CD14-positive monocyte (primary cell): ENCODE data around the gene SPTBN1. TPM values are rescaled to one million over a fixed set of nuclear protein-coding genes. Genes with fewer than 3 reads are reported as not detected.

Experiments
- DNase-seq, 3 donors: peaks; one replicate each; pipeline ENCODE4 v3.0.0-alpha.2; 2011 to 2022
- H2AFZ ChIP-seq: 2 replicates; pipeline ENCODE4 v1.6.0; 2012; ENCODE audit warnings: mild to moderate bottlenecking, low read depth, low read length, inconsistent platforms; ENCODE audit not compliant: insufficient read depth, poor library complexity, severe bottlenecking
- H3K27ac ChIP-seq, 2 donors: 1 replicate in 1 of 2; 2 replicates in 1 of 2; pipeline ENCODE4 v1.5.1; 2012 to 2013; ENCODE audit warnings: low read length in 2 of 2, control low read depth in 1 of 2, inconsistent platforms in 1 of 2, low read depth in 1 of 2, mild to moderate bottlenecking in 1 of 2
- H3K27me3 ChIP-seq, 2 donors: one replicate each; pipeline versions ENCODE4 v1.6.0 to v1.6.1; 2011 to 2013; ENCODE audit warnings: low read length in 2 of 2; ENCODE audit not compliant: control insufficient read depth in 2 of 2, insufficient read depth in 2 of 2
- H3K36me3 ChIP-seq, 2 donors: replicated peaks in 1 of 2; 1 replicate in 1 of 2; 2 replicates in 1 of 2; pipeline versions ENCODE4 v1.5.1 to v1.6.1; 2012 to 2013; ENCODE audit warnings: low read length in 2 of 2, control low read depth in 1 of 2, inconsistent platforms in 1 of 2, mild to moderate bottlenecking in 1 of 2; ENCODE audit not compliant: insufficient read depth in 2 of 2, control insufficient read depth in 1 of 2
- H3K4me1 ChIP-seq, 2 donors: 1 replicate in 1 of 2; 2 replicates in 1 of 2; pipeline versions ENCODE4 v1.5.1 to v1.6.1; 2012 to 2013; ENCODE audit warnings: low read length in 2 of 2, control low read depth in 1 of 2, inconsistent platforms in 1 of 2, mild to moderate bottlenecking in 1 of 2, moderate library complexity in 1 of 2; ENCODE audit not compliant: insufficient read depth in 2 of 2, control insufficient read depth in 1 of 2
- H3K4me2 ChIP-seq: replicated peaks from 2 replicates; pipeline ENCODE3; 2012; ENCODE audit warnings: low read length, moderate library complexity, mild to moderate bottlenecking; ENCODE audit not compliant: poor library complexity, severe bottlenecking; ENCODE audit errors: extremely low read depth
- H3K4me3 ChIP-seq, 3 experiments: fragments of 200-600 bp in 1 of 3; sonication (generic) in 1 of 3; replicated peaks in 1 of 3; 1 replicate in 2 of 3; 2 replicates in 1 of 3; pipeline ENCODE4 v1.5.1; 2011 to 2013; ENCODE audit warnings: low read length in 3 of 3, mild to moderate bottlenecking in 3 of 3, control low read depth in 2 of 3, low read depth in 2 of 3, inconsistent platforms in 1 of 3, moderate library complexity in 1 of 3
- H3K79me2 ChIP-seq: 2 replicates; pipeline ENCODE4 v1.6.0; 2012; ENCODE audit warnings: mild to moderate bottlenecking, control low read depth, inconsistent platforms, low read length, moderate library complexity; ENCODE audit not compliant: insufficient read depth
- H3K9ac ChIP-seq: 2 replicates; pipeline ENCODE4 v1.6.0; 2017; ENCODE audit warnings: low read length, mild to moderate bottlenecking; ENCODE audit not compliant: insufficient read depth, poor library complexity, severe bottlenecking
- H3K9me3 ChIP-seq, 2 donors: replicated peaks in 1 of 2; 1 replicate in 1 of 2; 2 replicates in 1 of 2; pipeline versions ENCODE4 v1.5.1 to v1.6.1; 2012 to 2013; ENCODE audit warnings: low read length in 2 of 2, control low read depth in 1 of 2; ENCODE audit not compliant: control insufficient read depth in 1 of 2, insufficient read depth in 1 of 2
- H4K20me1 ChIP-seq: 2 replicates; pipeline ENCODE4 v1.6.0; 2012; ENCODE audit warnings: mild to moderate bottlenecking, low read length, control low read depth, moderate library complexity; ENCODE audit not compliant: insufficient read depth
- H3K27ac Mint-ChIP-seq, 7 donors: one replicate each; pipeline ENCODE4 v1.8.0; 2020; ENCODE audit warnings: mild to moderate bottlenecking in 7 of 7, mixed read lengths in 7 of 7, moderate library complexity in 6 of 7, inconsistent platforms in 2 of 7
- H3K27me3 Mint-ChIP-seq, 3 donors: one replicate each; pipeline ENCODE4 v1.8.0; 2021 to 2022; ENCODE audit warnings: low read depth in 3 of 3, mild to moderate bottlenecking in 3 of 3, mixed read lengths in 3 of 3, moderate library complexity in 3 of 3, inconsistent platforms in 1 of 3
- H3K36me3 Mint-ChIP-seq, 2 donors: one replicate each; pipeline ENCODE4 v1.8.0; 2020; ENCODE audit warnings: mixed read lengths in 2 of 2, inconsistent platforms in 1 of 2, mild to moderate bottlenecking in 1 of 2
- H3K4me1 Mint-ChIP-seq: one replicate; pipeline ENCODE4 v1.8.0; 2020; ENCODE audit warnings: mild to moderate bottlenecking, mixed read lengths
- H3K4me3 Mint-ChIP-seq, 2 donors: one replicate each; pipeline ENCODE4 v1.8.0; 2020; ENCODE audit warnings: mild to moderate bottlenecking in 2 of 2, mixed read lengths in 2 of 2, moderate library complexity in 1 of 2
- H3K9me3 Mint-ChIP-seq, 7 donors: one replicate each; pipeline ENCODE4 v1.8.0; 2020 to 2022; ENCODE audit warnings: mixed read lengths in 7 of 7, mild to moderate bottlenecking in 6 of 7, moderate library complexity in 6 of 7, inconsistent platforms in 2 of 7
- CTCF ChIP-seq: fragments of 200-600 bp; IDR thresholded peaks from one replicate; pipeline ENCODE4 v1.8.0; 2022; ENCODE audit warnings: antibody characterized with exemption, mild to moderate bottlenecking
- WGBS: methylation state at CpG from one replicate; pipeline ENCODE4 v1.1.5; 2013; ENCODE audit warnings: missing lambda C conversion rate; ENCODE audit not compliant: insufficient coverage; 5-methylcytosine and 5-hydroxymethylcytosine counted together
- intact Hi-C, 2 donors: fragments of 100-400 bp; cut with micrococcal nuclease; formaldehyde crosslinking; loops; one replicate each; pipeline versions ENCODE4 v1.15.0 to v1.15.1; 2023
- polyA plus RNA-seq, 3 donors: library from polyadenylated mRNA; depleted of rRNA in 1 of 3; unstranded in 2 of 3; stranded (reverse) in 1 of 3; fragments of 300-500 nt in 2 of 3; fragments of >200 nt in 1 of 3; fragmentation: Illumina TruSeq in 2 of 3; gene quantifications; 1 replicate in 2 of 3; 2 replicates in 1 of 3; pipeline ENCODE4 v1.2.3, GENCODE V29; 2012 to 2021

The SPTBN1 gene
- polyA plus RNA-seq, 3 donors: 0.79 to 2.8 (median 1.7) TPM

- no peak overlapping the region for H3K4me2 ChIP-seq
Measured at GRCh38 chr2:54699665-54700064, 243.5 kb downstream of the SPTBN1 start.

GRCh38 chr2:54701029-54701428 is 244.9 kb downstream of the SPTBN1 start:
- Mint-ChIP-seq H3K4me3 (no peak overlapping the region), H3K27me3 (peaks cover 0 to 6% (median 1%) of the 10 kb centered on the region in 3 donors), H3K9me3 (peaks cover 0 to 5% (median 3%) of the 10 kb centered on the region in 7 donors), H3K4me1 (no peaks in the 10 kb centered on the region), H3K36me3 (no peaks in the 10 kb centered on the region), H3K27ac (no peak overlapping the region)
- no peaks in the 10 kb centered on the region for H3K4me1 ChIP-seq
- no peak overlapping the region for H3K27ac ChIP-seq
- H3K9me3 ChIP-seq: no peaks in the 10 kb centered on the region
- H4K20me1 ChIP-seq: no peaks in the 10 kb centered on the region
- no peak overlapping the region for H3K9ac ChIP-seq
- no peak for TF ChIP-seq CTCF
- no CpG with 5 or more reads among the region's 2 CpGs for WGBS
- no peak overlapping the region for H2AFZ ChIP-seq
- no peak for DNase-seq
- H3K4me3 ChIP-seq: no peak overlapping the region
- H3K4me2 ChIP-seq: no peak overlapping the region
- H3K36me3 ChIP-seq: no peaks in the 10 kb centered on the region
- intact Hi-C loops: no loop called here
- no peaks in the 10 kb centered on the region for H3K27me3 ChIP-seq
- no peaks in the 10 kb centered on the region for H3K79me2 ChIP-seq

More at GRCh38 chr2:54699665-54700064, 243.5 kb downstream of the SPTBN1 start:
- H3K27me3 Mint-ChIP-seq: peaks cover 0 to 5% (median 0%) of the 10 kb centered on the region in 3 donors
- Histone ChIP-seq H3K9ac (no peak overlapping the region), H3K27me3 (no peaks in the 10 kb centered on the region), H2AFZ (no peak overlapping the region), H3K79me2 (no peaks in the 10 kb centered on the region), H3K4me3 (no peak overlapping the region), H3K36me3 (no peaks in the 10 kb centered on the region), H3K9me3 (no peaks in the 10 kb centered on the region), H4K20me1 (no peaks in the 10 kb centered on the region), H3K4me1 (no peaks in the 10 kb centered on the region), H3K27ac (no peak overlapping the region)
- no peak for DNase-seq
- H3K9me3 Mint-ChIP-seq: peaks cover 0 to 5% (median 3%) of the 10 kb centered on the region in 7 donors
- no peak overlapping the region for H3K4me3 Mint-ChIP-seq
- H3K27ac Mint-ChIP-seq: no peak overlapping the region
- WGBS: no CpG with 5 or more reads among the region's 2 CpGs
- no peaks in the 10 kb centered on the region for H3K36me3 Mint-ChIP-seq
- intact Hi-C loops: no loop called here
- H3K4me1 Mint-ChIP-seq: no peaks in the 10 kb centered on the region
- TF ChIP-seq CTCF: no peak
